ENCODE data around the gene CELF1.

CELF1 gene

DNA sequence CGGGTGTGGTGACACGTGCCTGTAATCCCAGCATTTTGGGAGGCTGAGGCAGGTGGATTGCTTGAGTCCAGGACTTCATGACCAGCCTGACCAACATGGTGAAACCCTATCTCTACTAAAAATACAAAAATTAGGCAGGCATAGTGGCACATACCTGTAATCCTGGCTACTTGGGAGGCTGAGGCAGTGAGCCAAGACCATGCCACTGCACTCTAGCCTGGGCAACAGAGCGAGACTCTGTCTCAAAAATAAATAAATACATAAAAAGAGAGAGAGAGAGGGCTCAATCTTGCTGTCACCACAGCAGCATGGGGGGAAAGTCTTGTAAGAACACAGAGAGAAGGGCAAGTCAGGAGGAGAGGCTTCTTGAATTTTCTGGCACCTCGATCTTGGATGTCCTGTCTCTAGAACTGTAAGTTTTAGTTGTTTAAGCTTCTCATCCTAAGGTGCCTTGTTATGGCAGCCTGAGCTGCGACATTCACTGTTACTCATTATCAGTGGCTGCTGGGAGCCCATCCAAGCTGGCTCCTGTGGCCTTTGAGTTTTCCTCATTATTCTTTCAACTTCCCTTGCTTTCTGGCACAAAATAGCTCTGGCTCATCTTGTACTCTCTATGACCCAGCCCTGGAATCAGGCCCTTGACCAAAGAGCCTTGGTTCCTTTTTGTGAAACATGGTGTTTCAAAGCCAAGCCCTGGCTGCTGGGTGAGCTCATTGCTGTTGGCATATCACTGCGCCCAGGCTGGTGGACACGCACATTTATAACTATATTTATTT lies 118.7 kb downstream of the CELF1 start:
- no peak overlapping the region for H3K27ac ChIP-seq
- no peak for DNase-seq (ENCODE audit: low read depth, low spot score)

DNA sequence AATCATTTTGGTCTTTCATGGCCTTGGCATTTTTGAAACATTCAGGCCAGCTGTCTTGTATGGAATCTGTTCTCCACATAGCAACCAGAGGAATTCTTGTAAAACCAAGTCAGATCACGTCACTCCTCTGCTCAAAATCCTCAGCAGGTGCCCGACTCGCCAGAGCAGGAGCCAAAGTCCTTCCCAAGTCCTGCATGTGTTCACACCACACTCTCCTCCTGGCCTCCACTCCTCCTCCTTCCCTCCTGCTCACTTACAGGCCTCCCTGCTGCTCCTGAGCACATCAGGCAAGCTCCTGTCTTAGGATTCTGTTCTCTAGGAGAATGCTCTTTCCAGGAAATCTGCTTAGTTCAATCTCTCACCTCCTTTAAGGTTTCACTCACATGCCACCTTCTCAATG lies 119.8 kb downstream of the CELF1 start:
- no peak for DNase-seq (ENCODE audit: low read depth, low spot score)
- no peak overlapping the region for H3K27ac ChIP-seq

DNA sequence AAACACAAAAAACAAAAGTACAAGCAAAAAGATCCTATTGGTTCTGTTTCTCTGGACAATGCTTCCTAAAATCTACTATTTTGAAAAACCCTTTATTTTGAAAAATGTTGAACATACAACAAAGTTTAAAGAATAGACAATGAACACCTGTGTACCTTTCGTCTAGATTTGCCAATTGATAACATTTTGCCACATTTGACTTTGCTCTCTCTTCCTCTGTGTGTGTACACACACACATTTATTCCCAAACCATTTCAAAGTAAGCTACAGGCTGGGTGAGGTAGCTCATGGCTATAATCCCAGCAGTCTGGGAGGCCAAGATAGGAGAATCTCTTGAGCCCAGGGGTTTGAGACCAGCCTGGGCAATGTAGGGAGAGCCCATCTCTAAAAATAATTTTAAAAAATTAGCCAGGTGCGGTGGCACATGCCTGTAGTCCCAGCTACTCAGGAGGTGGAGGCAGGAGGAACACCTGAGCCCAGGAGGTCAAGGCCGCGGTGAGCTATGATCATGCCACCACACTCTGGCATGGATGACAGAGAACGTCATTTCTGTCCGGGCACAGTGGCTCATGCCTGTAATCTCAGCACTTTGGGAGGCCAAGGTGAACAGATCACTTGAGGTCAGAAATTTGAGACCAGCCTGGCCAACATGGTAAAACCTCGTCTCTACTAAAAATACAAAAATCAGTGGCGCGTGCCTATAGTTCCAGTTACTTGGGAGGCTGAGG lies 121.4 kb downstream of the CELF1 start:
- no peak overlapping the region for H3K27ac ChIP-seq
- DNase-seq (ENCODE audit: low read depth, low spot score), result no peak

DNA sequence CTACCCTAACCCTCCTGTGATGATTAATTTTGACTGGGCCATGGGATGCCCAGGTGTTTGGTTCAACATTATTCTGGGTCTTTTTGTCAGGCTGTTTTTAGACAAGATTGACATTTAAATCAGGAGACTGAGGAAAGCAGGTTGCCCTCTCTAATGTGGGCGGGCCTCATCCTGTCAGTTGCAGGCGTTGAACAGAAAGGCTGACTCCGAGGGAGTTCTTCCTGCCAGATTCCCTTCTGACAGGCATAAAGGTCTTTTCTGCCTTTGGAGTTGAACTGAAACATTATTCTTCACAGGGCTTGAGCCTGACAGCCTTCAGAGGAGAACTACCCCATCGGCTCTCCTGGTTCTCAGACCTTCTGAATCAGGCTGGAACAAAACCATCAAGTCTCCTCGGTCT lies 122.4 kb downstream of the CELF1 start:
- no peak overlapping the region for H3K27ac ChIP-seq

DNA sequence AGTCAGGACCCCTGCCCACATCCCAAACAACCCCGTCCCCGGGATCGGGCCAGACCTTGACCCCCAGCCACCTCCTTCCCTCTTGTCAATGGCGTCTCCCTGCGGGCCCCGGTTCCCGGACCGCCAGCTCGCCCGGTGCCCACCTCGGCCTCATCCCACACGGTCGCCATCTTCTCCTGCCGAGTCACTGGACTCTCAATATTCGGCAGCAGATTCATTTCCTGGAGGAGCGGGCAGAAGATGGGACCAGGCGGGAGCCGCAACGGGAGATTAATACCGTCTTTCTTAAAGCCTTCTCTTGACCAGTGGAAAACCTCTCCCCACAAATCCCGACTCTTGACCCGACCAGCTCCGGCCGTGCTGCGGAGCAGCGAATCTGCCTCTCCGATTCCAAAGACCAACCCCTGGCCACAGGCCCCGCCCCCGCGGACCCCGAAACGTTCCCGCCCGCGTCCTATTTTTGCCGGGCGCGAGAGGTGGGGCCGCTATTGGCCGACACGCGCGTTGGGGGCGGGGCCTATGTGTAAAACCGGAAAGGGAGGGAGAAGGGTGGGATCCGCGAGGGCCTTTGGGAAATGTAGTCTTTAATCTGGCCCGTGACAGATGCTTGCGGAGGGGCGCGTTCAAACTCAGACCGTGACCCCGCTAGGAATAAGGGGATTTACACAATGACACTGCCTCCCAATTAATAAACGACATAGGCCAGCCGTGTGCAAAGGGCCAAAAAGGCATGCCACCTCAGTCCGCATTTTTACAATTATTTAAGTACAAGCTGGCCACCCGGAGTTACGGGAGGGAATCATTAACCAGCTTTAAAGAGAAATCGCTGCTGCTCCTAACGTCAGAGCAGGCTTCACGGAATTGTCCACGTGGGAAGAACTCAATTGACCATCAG lies 126.6 kb downstream of the CELF1 start, which contains the start of gene PSMC3:
PSMC3 (minus strand) TSS at position 378 of the 895 bp plus-strand sequence; CDS start at position 218, 160 bp downstream.
- peak; percentile 48 for DNase-seq (ENCODE audit: low read depth, low spot score)
- H3K27ac ChIP-seq, result peak within 1 kb of the TSS; percentile 64

More for the DNA sequence above, 122.4 kb downstream of the CELF1 start:
- DNase-seq (ENCODE audit: low read depth, low spot score), result no peak

DNA sequence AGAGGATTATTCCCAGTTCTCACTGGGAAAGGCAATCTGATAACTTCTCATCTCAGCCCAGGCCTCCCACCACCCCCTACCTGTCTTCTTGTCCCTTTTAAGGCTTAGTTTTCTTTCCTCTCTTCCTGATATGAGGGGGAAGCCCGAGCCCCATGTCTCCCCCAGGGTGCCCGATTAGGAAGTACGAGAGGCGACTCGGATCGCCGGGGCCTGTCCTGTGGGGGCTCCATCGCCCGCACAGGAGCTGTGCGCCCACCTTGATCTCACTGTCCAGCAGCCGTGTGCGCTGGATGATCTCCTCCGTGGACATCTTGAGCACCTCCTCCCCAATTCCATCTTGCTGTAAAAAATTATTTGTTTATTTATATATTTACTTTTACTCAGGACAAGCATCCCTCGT lies 127.3 kb downstream of the CELF1 start:
- peak overlapping the region; percentile 64 for H3K27ac ChIP-seq
- DNase-seq (ENCODE audit: low read depth, low spot score), result no peak

DNA sequence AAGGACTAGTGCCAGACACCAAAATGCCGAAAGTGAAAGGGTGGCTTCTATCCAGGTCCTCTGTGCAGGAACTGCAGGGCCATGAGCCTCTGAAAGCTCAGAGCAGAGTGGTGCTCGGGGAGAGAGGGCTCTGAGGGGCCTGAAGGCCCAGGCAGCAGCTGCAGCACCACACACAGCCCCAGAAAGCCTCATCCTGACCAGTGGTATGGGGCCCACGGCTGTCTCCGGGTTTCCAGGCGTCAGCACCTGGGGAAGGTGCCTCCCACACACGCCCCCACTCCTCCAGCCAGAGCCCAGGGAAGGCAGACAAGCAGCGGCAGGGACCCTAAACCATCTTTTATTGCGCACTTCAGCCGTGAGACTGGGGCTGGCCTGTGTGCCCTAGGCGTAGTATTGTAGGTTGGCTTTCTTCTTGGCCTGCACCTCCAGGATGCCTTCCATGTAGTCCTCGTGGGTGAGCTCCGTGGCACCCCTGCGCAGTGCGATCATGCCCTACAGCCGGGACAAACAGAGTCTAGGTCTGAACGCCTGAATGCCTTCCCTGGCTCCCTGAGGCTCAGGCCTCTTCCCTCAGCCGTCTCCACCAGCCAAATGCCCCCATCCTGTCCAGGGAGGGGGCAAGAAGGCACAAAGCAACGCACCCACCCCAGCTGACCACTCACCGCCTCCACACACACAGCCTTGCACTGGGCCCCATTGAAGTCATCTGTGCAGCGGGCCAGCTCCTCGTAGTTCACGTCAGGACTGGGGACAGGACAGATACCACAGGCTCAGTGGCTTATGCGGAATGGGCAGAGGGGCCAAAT lies 134.3 kb downstream of the CELF1 start:
- DNase-seq (ENCODE audit: low read depth, low spot score), result no peak

DNA sequence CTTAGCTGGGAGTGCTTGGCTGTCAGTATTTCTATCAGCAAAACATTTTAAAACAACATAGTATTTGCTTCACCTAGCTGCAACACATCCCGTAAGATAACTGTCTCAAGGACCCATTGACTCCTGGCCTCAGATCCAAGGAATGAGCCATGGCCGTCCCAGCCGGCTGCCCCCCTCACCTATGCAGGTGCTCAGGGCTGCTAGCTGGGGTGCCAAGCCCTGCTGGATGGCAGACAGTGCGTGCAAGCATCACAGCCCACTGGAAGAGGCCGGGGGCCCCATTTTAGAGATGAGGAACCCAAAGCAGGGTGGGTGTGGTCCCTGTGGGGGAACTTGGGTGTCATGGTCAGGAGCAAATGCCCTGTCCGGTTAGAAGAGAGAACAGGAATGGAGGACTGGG lies 135.2 kb downstream of the CELF1 start:
- DNase-seq (ENCODE audit: low read depth, low spot score), result no peak
- H3K27ac ChIP-seq, result no peak overlapping the region

More for the DNA sequence above, 134.3 kb downstream of the CELF1 start:
- no peak overlapping the region for H3K27ac ChIP-seq

DNA sequence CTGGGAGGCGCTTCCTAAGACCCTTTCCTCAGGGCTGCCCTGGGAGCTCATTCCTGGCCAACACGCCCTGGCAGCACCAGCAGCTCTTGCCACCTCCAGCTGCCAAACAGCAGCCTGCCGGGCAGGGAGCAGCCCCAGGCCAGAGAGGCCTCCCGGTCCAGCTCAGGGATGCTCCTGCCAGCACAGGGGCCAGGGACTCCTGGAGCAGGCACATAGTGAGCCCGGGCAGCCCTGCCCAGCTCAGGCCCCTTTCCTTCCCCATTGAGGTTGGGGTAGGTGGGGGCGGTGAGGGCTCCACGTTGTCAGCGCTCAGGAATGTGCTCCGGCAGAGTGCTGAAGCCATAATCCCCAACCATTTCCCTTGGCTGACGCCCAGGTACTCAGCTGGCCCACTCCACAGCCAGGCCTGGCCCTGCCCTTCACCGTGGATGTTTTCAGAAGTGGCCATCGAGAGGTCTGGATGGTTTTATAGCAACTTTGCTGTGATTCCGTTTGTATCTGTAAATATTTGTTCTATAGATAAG lies 136.9 kb downstream of the CELF1 start:
- peak; percentile 50 for DNase-seq (ENCODE audit: low read depth, low spot score)
- H3K27ac ChIP-seq, result peak overlapping the region; percentile 76
